ENCODE results near the gene SORCS2.

SORCS2 gene

GRCh38 chr4:7710576-7711306 is 518.4 kb downstream of the SORCS2 start:
- in situ Hi-C loops (cut with MboI; ENCODE audit: low sequenced_read_pairs) = loop anchor here (25.0 kb wide), 1 partner anchor 598 kb away; no protein-coding TSS in a partner anchor

GRCh38 chr4:7711307-7711963 is 519.1 kb downstream of the SORCS2 start:
- in situ Hi-C loops (cut with MboI; ENCODE audit: low sequenced_read_pairs) = loop anchor here (25.0 kb wide), 1 partner anchor 599 kb away; no protein-coding TSS in a partner anchor

GRCh38 chr4:7712021-7712671 is 519.8 kb downstream of the SORCS2 start:
- in situ Hi-C loops (cut with MboI; ENCODE audit: low sequenced_read_pairs) = loop anchor here (25.0 kb wide), 1 partner anchor 600 kb away; no protein-coding TSS in a partner anchor

GRCh38 chr4:7713757-7714156 is 521.4 kb downstream of the SORCS2 start:
- in situ Hi-C loops (cut with MboI; ENCODE audit: low sequenced_read_pairs) = loop anchor here (25.0 kb wide), 1 partner anchor 601 kb away; no protein-coding TSS in a partner anchor

GRCh38 chr4:7714176-7714575 is 521.8 kb downstream of the SORCS2 start:
- in situ Hi-C loops (cut with MboI; ENCODE audit: low sequenced_read_pairs) = loop anchor here (25.0 kb wide), 1 partner anchor 602 kb away; no protein-coding TSS in a partner anchor

GRCh38 chr4:7714738-7715137 is 522.4 kb downstream of the SORCS2 start:
- in situ Hi-C loops (cut with MboI; ENCODE audit: low sequenced_read_pairs) = loop anchor here (25.0 kb wide), 1 partner anchor 602 kb away; no protein-coding TSS in a partner anchor

GRCh38 chr4:7715271-7716009 is 523.1 kb downstream of the SORCS2 start:
- in situ Hi-C loops (cut with MboI; ENCODE audit: low sequenced_read_pairs) = loop anchor here (25.0 kb wide), 1 partner anchor 603 kb away; no protein-coding TSS in a partner anchor

- in situ Hi-C loops (cut with MboI; ENCODE audit: low sequenced_read_pairs) = loop anchor here (25.0 kb wide), 1 partner anchor 604 kb away; no protein-coding TSS in a partner anchor
Measured at GRCh38 chr4:7716010-7716721, 523.8 kb downstream of the SORCS2 start.

GRCh38 chr4:7717161-7717560 is 524.8 kb downstream of the SORCS2 start:
- in situ Hi-C loops (cut with MboI; ENCODE audit: low sequenced_read_pairs) = loop anchor here (25.0 kb wide), 1 partner anchor 605 kb away; no protein-coding TSS in a partner anchor

- in situ Hi-C loops (cut with MboI; ENCODE audit: low sequenced_read_pairs) = loop anchor here (25.0 kb wide), 1 partner anchor 606 kb away; no protein-coding TSS in a partner anchor
Measured at GRCh38 chr4:7717946-7718490, 525.7 kb downstream of the SORCS2 start.

- in situ Hi-C loops (cut with MboI; ENCODE audit: low sequenced_read_pairs) = loop anchor here (25.0 kb wide), 1 partner anchor 607 kb away; no protein-coding TSS in a partner anchor
Measured at GRCh38 chr4:7719354-7720174, 527.2 kb downstream of the SORCS2 start.

- in situ Hi-C loops (cut with MboI; ENCODE audit: low sequenced_read_pairs) = loop anchor here (25.0 kb wide), 1 partner anchor 610 kb away; no protein-coding TSS in a partner anchor
Measured at GRCh38 chr4:7721984-7722551, 529.7 kb downstream of the SORCS2 start.

GRCh38 chr4:7722766-7723387 is 530.5 kb downstream of the SORCS2 start:
- in situ Hi-C loops (cut with MboI; ENCODE audit: low sequenced_read_pairs) = loop anchor here (25.0 kb wide), 1 partner anchor 611 kb away; no protein-coding TSS in a partner anchor

GRCh38 chr4:7723625-7724024 is 531.3 kb downstream of the SORCS2 start:
- in situ Hi-C loops (cut with MboI; ENCODE audit: low sequenced_read_pairs) = loop anchor here (25.0 kb wide), 1 partner anchor 611 kb away; no protein-coding TSS in a partner anchor

GRCh38 chr4:7725951-7726350 is 533.6 kb downstream of the SORCS2 start:
- in situ Hi-C loops (cut with MboI; ENCODE audit: low sequenced_read_pairs) = no loop called here

GRCh38 chr4:7726665-7727413 is 534.5 kb downstream of the SORCS2 start:
- in situ Hi-C loops (cut with MboI; ENCODE audit: low sequenced_read_pairs) = no loop called here

GRCh38 chr4:7727749-7728148 is 535.4 kb downstream of the SORCS2 start:
- in situ Hi-C loops (cut with MboI; ENCODE audit: low sequenced_read_pairs) = no loop called here
